ENCODE results near the gene POR. TPM values are rescaled to one million over a fixed set of nuclear protein-coding genes. Genes with fewer than 3 reads are reported as not detected.
"Not testable (repeated sequence)": the region's sequence is repeated elsewhere in the genome, so short reads cannot be mapped to it uniquely, and the experiment has no call there.

The POR gene
- total and polyA plus RNA-seq, 8 donors: 41.4 to 210 (median 52.1) TPM

GRCh38 chr7:75868153-75868552 lies 46.8 kb upstream of the POR start:
- Histone ChIP-seq H3K4me1 (peaks cover 0 to 39% of the 10 kb centered on the region in 2 donors), H3K27ac (no peak overlapping the region), H3K4me3 (no peak overlapping the region), H3K36me3 (no peaks in the 10 kb centered on the region), H3K27me3 (no peaks in the 10 kb centered on the region), H3K9me3 (no peaks in the 10 kb centered on the region)
- TF ChIP-seq, protein P1, sequence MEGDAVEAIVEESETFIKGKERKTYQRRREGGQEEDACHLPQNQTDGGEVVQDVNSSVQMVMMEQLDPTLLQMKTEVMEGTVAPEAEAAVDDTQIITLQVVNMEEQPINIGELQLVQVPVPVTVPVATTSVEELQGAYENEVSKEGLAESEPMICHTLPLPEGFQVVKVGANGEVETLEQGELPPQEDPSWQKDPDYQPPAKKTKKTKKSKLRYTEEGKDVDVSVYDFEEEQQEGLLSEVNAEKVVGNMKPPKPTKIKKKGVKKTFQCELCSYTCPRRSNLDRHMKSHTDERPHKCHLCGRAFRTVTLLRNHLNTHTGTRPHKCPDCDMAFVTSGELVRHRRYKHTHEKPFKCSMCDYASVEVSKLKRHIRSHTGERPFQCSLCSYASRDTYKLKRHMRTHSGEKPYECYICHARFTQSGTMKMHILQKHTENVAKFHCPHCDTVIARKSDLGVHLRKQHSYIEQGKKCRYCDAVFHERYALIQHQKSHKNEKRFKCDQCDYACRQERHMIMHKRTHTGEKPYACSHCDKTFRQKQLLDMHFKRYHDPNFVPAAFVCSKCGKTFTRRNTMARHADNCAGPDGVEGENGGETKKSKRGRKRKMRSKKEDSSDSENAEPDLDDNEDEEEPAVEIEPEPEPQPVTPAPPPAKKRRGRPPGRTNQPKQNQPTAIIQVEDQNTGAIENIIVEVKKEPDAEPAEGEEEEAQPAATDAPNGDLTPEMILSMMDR (IDR thresholded peaks at IDR 0.05): no peak
- DNase-seq (no peak), ATAC-seq (no peak)
- intact Hi-C loops (cut with DNase I): loop anchor here in 1 of 2 donors (5.0 kb wide), 1 partner anchor 154 kb away; no protein-coding TSS in a partner anchor

- ATAC-seq (no peak), DNase-seq (no peak)
- TF ChIP-seq, protein P1 (IDR thresholded peaks at IDR 0.05): no peak
- intact Hi-C loops (cut with DNase I): loop anchor here in 1 of 2 donors (5.0 kb wide), 1 partner anchor 152 kb away; no protein-coding TSS in a partner anchor
- no peaks in the 10 kb centered on the region for H3K36me3 ChIP-seq
- no peak overlapping the region for H3K4me3 ChIP-seq
- H3K27ac ChIP-seq: no peak overlapping the region
- H3K27me3 ChIP-seq: no peaks in the 10 kb centered on the region
- H3K9me3 ChIP-seq: no peaks in the 10 kb centered on the region
- H3K4me1 ChIP-seq: peaks cover 0 to 51% of the 10 kb centered on the region in 2 donors
Observed at GRCh38 chr7:75869776-75870379, 45.1 kb upstream of the POR start.

DNA sequence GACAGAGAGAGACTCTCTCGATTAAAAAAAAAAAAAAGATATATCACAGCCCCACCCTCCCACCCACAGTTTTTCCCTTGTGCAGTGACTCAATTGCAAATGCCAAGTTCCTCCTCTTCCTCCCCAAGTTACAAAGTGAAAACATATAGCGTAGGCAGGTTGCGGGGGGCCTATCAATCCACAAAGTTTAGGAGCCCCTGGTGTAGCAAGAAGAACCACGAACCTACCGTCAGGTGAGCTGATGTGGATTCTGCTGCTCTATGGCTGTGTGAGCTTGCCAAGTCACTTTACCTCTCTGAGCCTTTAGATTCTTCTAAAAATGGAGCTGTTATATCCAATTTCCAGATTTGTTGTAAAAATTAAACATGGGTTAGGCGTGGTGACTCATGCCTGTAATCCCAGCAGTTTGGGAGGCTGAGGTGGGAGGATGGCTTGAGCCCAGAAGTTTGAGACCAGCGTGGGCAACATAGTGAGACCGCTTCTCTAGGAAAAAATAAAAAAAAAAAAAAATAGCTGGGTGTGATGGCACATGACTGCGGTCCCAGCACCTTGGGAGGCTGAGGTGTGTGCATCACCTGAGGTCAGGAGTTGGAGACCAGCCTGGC lies 44.3 kb upstream of the POR start:
- no peaks in the 10 kb centered on the region for H3K27me3 ChIP-seq
- no peak overlapping the region for H3K27ac ChIP-seq
- DNase-seq (no peak), ATAC-seq (no peak)
- peaks cover 0 to 57% of the 10 kb centered on the region in 2 donors for H3K4me1 ChIP-seq
- H3K4me3 ChIP-seq: no peak overlapping the region
- H3K9me3 ChIP-seq: no peaks in the 10 kb centered on the region
- no peaks in the 10 kb centered on the region for H3K36me3 ChIP-seq
- TF ChIP-seq, protein P1 (IDR thresholded peaks at IDR 0.05): no peak
- intact Hi-C loops (cut with DNase I): no loop called here

DNA sequence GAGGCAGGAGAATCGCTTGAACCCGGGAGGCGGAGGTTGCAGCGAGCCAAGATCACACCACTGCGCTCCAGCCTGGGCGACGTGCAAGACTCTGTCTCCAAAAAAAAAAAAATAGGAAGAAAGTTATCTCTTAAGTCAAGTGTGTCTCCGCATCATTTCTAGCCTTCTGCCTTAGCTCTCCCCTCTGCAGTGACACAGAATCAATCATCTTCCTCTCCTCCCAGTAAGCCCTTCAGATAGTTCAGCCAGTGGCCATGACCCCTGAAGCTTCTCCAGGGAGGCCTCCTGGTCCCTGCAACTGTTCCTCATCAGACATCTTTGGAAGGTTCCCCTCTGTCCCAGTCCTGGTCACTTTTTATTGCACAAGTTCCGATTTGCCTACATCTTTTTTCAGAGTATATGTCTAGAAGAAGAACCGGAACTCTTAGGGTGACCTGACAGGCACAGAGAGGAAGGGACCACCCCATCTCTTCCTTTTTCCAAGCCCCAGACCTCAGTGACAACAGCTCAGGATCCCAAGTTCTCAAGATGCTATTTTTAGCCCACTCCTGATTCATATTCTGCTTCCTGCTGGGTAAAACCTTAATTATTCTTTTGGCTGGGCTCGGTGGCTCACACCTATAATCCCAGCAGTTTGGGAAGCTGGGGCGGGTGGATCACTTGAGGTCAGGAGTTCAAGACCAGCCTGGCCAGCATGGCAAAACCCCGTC lies 42.7 kb upstream of the POR start:
- no peak overlapping the region for H3K4me3 ChIP-seq
- TF ChIP-seq, protein P1 (IDR thresholded peaks at IDR 0.05): no peak
- peak; percentile 69 for ATAC-seq
- H3K36me3 ChIP-seq: no peaks in the 10 kb centered on the region
- peaks cover 0 to 54% of the 10 kb centered on the region in 2 donors for H3K4me1 ChIP-seq
- intact Hi-C loops (cut with DNase I): no loop called here
- no peak for DNase-seq
- H3K27ac ChIP-seq: peak overlapping the region in 1 of 2 donors; percentile 48
- no peaks in the 10 kb centered on the region for H3K27me3 ChIP-seq
- no peaks in the 10 kb centered on the region for H3K9me3 ChIP-seq

DNA sequence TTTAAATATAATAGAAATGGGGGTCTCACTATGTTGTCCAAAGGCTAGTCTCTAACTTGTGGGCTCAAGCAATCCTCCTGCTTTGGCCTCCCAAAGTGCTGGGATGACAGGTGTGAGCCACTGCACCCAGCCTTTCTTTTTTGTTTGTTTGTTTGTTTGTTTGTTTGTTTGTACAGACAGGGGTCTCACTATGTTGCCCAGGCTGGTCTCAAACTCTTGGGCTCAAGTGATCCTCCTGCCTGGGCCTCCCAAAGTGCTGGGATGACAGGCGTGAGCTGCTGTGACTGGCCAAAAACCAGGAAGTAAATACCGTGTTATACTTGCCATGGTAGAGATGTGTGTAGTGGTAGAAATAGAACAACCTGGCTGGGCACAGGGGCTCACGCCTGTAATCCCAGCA lies 40.8 kb upstream of the POR start:
- DNase-seq; ATAC-seq; H3K27ac ChIP-seq; intact Hi-C loops (cut with DNase I); H3K4me3 ChIP-seq; H3K27me3 ChIP-seq; H3K9me3 ChIP-seq; H3K36me3 ChIP-seq: not testable (repeated sequence)
- peaks cover 4 to 66% of the 10 kb centered on the region in 2 donors for H3K4me1 ChIP-seq

All from left lung (tissue), 10 donors.